Right lobe of liver (tissue), 4 donors: Measurements from ENCODE around the gene RNH1.

Source experiments
- POLR2A ChIP-seq: fragments of 450-650 bp; IDR thresholded peaks from one replicate; pipeline ENCODE4 v1.6.1; 2017; ENCODE audit warnings: antibody characterized with exemption, mild to moderate bottlenecking
- TF ChIP-seq, protein P1 (sequence below), 4 donors: fragments of 200-600 bp in 3 of 4; fragments of 450-650 bp in 1 of 4; IDR thresholded peaks; one replicate each; pipeline versions ENCODE4 v1.5.1 to v1.8.0; 2016 to 2022; ENCODE audit warnings: antibody characterized with exemption in 4 of 4, mild to moderate bottlenecking in 2 of 4
- donor health status: DM: no; HTN: no; CAD: no.
- donor health status: DM: no; HTN: no; CAD: no.
- donor health status: DM: no; HTN: yes; CAD: no.

DNA sequence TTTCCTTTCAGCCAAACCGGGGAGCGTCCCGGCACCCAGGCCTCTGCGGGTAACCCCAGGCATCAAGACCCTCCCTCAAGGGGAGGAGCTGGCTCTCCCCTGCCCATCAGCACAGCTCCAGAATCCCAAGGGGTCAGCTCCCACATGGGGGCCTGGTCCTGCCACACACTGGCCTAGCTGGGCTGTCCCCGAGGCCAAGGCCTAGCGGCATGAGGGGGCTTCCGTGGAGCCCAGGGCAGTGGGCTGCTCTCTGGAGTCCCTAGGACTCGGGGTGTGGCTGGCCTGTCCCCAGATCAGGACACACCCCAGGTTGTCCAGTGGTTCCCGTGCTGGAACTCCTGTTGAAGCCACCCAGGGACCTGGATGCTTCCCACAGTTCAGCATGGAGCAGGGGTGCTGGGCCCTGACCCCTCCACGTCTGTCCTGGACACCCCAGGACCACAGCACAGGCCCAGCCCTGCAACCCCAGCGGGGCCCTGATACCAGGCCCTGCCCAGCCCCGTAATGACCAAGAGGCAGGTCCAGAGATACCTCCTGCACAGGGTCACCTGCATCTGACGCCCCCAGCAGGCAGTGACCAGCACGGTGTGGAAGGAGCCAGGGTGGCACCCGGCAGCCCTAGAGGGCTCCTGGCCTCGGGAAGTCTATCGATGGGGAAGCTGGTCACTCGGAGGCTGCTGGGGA is 22.8 kb upstream of the RNH1 start:
- no peak for TF ChIP-seq POLR2A
- TF ChIP-seq, protein P1, sequence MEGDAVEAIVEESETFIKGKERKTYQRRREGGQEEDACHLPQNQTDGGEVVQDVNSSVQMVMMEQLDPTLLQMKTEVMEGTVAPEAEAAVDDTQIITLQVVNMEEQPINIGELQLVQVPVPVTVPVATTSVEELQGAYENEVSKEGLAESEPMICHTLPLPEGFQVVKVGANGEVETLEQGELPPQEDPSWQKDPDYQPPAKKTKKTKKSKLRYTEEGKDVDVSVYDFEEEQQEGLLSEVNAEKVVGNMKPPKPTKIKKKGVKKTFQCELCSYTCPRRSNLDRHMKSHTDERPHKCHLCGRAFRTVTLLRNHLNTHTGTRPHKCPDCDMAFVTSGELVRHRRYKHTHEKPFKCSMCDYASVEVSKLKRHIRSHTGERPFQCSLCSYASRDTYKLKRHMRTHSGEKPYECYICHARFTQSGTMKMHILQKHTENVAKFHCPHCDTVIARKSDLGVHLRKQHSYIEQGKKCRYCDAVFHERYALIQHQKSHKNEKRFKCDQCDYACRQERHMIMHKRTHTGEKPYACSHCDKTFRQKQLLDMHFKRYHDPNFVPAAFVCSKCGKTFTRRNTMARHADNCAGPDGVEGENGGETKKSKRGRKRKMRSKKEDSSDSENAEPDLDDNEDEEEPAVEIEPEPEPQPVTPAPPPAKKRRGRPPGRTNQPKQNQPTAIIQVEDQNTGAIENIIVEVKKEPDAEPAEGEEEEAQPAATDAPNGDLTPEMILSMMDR (IDR thresholded peaks at IDR 0.05), result no peak
